ENCODE measurements around the gene RAB41. TPM values are rescaled to one million over a fixed set of nuclear protein-coding genes. Genes with fewer than 3 reads are reported as not detected.

Gene RAB41
- polyA plus RNA-seq, 1 of the 3 experiments (the other 2 are of a cell fraction): not detected

GRCh38 chrX:70254063-70254400 lies 27.9 kb upstream of the RAB41 start:
- 52% methylated on average over 1 of the region's 1 CpG for WGBS (ENCODE audit: low lambda C conversion rate)
- no peak for DNase-seq
- no peaks in the 10 kb centered on the region for H3K36me3 ChIP-seq (replicated peaks in 1 of 2; ENCODE audit: control insufficient read depth in 1 of 2, insufficient read depth in 2 of 2, low read length in 1 of 2)

More at GRCh38 chrX:70254063-70254400, 27.9 kb upstream of the RAB41 start:
- ChIA-PET CTCF (no interaction called here), POLR2A (no interaction called here)
- Histone ChIP-seq H3K79me2 (ENCODE audit: insufficient read depth) (no peaks in the 10 kb centered on the region), H3K4me2 (no peak overlapping the region), H3K9ac (no peak overlapping the region), H3K27ac (ENCODE audit: low read depth in 2 of 2, low read length in 1 of 2) (no peak overlapping the region), H3K9me2 (no peaks in the 10 kb centered on the region), H2AFZ (ENCODE audit: low read depth) (no peak overlapping the region), H3F3A (replicated peaks; ENCODE audit: insufficient read depth) (no peaks in the 10 kb centered on the region), H4K20me1 (ENCODE audit: insufficient read depth) (no peaks in the 10 kb centered on the region), H3K4me1 (ENCODE audit: control insufficient read depth in 1 of 2, insufficient read depth in 2 of 2, low read depth in 1 of 2, low read length in 1 of 2) (no peaks in the 10 kb centered on the region), H3K27me3 (ENCODE audit: insufficient read depth) (no peaks in the 10 kb centered on the region; the same call in 1 of the 2 replicates), H3K9me3 (no peaks in the 10 kb centered on the region), H3K4me3 (ENCODE audit: low read depth in 2 of 2, low read length in 1 of 2) (no peak overlapping the region)
- TF ChIP-seq YY1 (IDR thresholded peaks at IDR 0.05; ENCODE audit: low read depth): no peak
- no peak for TF ChIP-seq IRF3 (IDR thresholded peaks at IDR 0.05; ENCODE audit: low read depth, low read length)
- TF ChIP-seq EP300 (IDR thresholded peaks at IDR 0.05; ENCODE audit: borderline replicate concordance in 1 of 2, low read depth in 1 of 2, low read length in 1 of 2): no peak
- TF ChIP-seq TAF1 (IDR thresholded peaks at IDR 0.05; ENCODE audit: borderline replicate concordance, low read depth, low read length): no peak
- TF ChIP-seq FOSL2 (IDR thresholded peaks at IDR 0.05; ENCODE audit: borderline replicate concordance, low read depth): no peak
- TF ChIP-seq TCF12 (IDR thresholded peaks at IDR 0.05): no peak
- no peak for TF ChIP-seq FOXJ3 (CRISPR knock-in tag; IDR thresholded peaks at IDR 0.05)
- TF ChIP-seq USF1 (IDR thresholded peaks at IDR 0.05; ENCODE audit: borderline replicate concordance, low read depth): no peak
- no peak for TF ChIP-seq ZBTB33 (IDR thresholded peaks at IDR 0.05; ENCODE audit: borderline replicate concordance, low read depth)
- TF ChIP-seq NRF1 (IDR thresholded peaks at IDR 0.05; ENCODE audit: low read depth, low read length): no peak
- TF ChIP-seq EZH2phosphoT487 (IDR thresholded peaks at IDR 0.05; ENCODE audit: borderline replicate concordance, low read depth): no peak
- TF ChIP-seq RXRA (IDR thresholded peaks at IDR 0.05; ENCODE audit: borderline replicate concordance, low read depth): no peak
- TF ChIP-seq SIN3A (IDR thresholded peaks at IDR 0.05; ENCODE audit: borderline replicate concordance, low read depth, low read length): no peak
- TF ChIP-seq NFIC (IDR thresholded peaks at IDR 0.05; ENCODE audit: borderline replicate concordance): no peak
- no peak for TF ChIP-seq FOXM1 (IDR thresholded peaks at IDR 0.05; ENCODE audit: low read depth)
- TF ChIP-seq POLR2AphosphoS5 (IDR thresholded peaks at IDR 0.05; ENCODE audit: low read depth, low read length): no peak
- no peak for TF ChIP-seq GABPA (IDR thresholded peaks at IDR 0.05; ENCODE audit: low read depth)

All from SK-N-SH (cell line).